Memory B cell (primary cell): ENCODE data around the gene DKK3.

Experiments used
- ATAC-seq: fragments of 150-1000 bp; cut with Tn5 transposase; 2 replicates; pipeline ENCODE4 v1.10.0; 2021; ENCODE audit warnings: low read depth, mild to moderate bottlenecking, moderate library complexity
- DNase-seq, 2 donors: peaks; one replicate each; pipeline ENCODE4 v3.0.0; 2022; ENCODE audit warnings: low spot score in 2 of 2
- H3K27ac Mint-ChIP-seq: one replicate; pipeline ENCODE4 v1.8.0; 2022; ENCODE audit warnings: mild to moderate bottlenecking, moderate library complexity, mixed read lengths
- H3K27me3 Mint-ChIP-seq: one replicate; pipeline ENCODE4 v1.8.0; 2022; ENCODE audit warnings: mixed read lengths
- H3K36me3 Mint-ChIP-seq: one replicate; pipeline ENCODE4 v1.8.0; 2022; ENCODE audit warnings: mild to moderate bottlenecking, mixed read lengths
- H3K4me1 Mint-ChIP-seq: one replicate; pipeline ENCODE4 v1.8.0; 2022; ENCODE audit warnings: mixed read lengths
- H3K4me3 Mint-ChIP-seq: one replicate; pipeline ENCODE4 v1.8.0; 2022; ENCODE audit warnings: mild to moderate bottlenecking, moderate library complexity, mixed read lengths
- H3K9me3 Mint-ChIP-seq: one replicate; pipeline ENCODE4 v1.8.0; 2022; ENCODE audit warnings: mixed read lengths

DKK3 gene

DNA sequence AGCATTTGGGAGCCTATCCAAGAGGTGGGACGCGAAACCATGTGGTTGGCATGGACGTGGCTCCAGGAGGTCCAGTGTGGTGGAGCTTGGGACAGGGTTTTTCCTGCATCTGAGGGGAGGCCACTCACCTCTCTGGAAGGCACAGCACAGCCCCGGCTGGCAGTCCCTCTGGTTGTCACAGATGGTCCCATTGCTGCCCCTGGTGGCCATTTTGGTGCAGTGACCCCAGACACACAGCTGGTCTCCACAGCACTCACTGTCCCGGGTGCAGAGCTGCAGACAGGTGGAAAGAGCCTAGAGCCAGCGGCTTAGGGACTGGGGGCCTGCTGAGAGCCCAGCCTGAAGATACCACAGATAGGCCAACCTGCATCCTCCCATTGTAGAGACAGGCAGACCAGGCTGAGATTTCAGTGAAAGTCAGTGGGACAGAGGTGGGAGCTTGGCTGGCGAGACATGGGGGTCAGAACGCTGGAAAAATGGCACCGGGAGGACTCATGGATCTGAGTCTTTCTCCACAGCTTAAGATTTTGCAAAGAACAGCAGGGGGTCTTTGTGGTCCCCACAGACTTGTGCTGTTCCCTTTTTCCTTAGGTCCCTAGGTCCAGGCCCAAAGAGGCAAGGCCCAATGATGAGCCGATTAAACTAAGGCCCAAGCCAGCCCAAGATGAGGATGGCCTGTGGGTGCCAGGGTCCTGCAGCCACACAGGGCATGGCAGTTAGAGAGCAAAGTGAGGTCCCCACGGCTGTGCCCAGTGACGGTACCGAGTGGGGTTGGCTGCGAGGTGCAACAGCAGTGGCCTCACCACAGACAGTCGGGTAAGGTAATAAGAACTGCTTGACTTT, 41.4 kb downstream of the DKK3 start:
- Mint-ChIP-seq H3K4me1 (no peaks in the 10 kb centered on the region), H3K9me3 (no peaks in the 10 kb centered on the region), H3K4me3 (no peak overlapping the region), H3K27me3 (peaks cover 9% of the 10 kb centered on the region), H3K36me3 (no peaks in the 10 kb centered on the region), H3K27ac (no peak overlapping the region)
- DNase-seq (peak; percentile 32 to 43), ATAC-seq (peak; percentile 77)

DNA sequence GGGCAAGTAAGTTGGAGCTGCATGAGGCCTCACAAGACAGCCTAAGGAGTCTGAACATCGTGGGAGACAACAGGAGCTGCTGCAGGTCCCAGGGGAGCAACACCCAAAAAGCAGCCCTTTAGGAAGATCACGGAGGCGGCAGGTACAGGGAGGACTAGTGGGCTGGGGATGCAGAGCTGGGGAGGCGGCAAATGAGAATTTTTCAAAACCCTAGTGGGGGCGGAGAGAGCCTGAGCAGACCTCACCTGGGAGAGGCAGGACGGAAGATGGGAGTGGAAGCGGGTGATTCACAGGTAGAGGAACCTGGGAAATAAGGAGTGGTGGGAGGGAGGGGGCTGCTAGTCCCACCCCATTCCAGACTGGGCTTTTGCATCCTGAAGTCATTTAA, 42.1 kb downstream of the DKK3 start:
- Mint-ChIP-seq H3K9me3 (no peaks in the 10 kb centered on the region), H3K27ac (no peak overlapping the region), H3K4me1 (no peaks in the 10 kb centered on the region), H3K27me3 (peaks cover 9% of the 10 kb centered on the region), H3K36me3 (no peaks in the 10 kb centered on the region), H3K4me3 (no peak overlapping the region)
- no peak for ATAC-seq
- DNase-seq, result no peak

DNA sequence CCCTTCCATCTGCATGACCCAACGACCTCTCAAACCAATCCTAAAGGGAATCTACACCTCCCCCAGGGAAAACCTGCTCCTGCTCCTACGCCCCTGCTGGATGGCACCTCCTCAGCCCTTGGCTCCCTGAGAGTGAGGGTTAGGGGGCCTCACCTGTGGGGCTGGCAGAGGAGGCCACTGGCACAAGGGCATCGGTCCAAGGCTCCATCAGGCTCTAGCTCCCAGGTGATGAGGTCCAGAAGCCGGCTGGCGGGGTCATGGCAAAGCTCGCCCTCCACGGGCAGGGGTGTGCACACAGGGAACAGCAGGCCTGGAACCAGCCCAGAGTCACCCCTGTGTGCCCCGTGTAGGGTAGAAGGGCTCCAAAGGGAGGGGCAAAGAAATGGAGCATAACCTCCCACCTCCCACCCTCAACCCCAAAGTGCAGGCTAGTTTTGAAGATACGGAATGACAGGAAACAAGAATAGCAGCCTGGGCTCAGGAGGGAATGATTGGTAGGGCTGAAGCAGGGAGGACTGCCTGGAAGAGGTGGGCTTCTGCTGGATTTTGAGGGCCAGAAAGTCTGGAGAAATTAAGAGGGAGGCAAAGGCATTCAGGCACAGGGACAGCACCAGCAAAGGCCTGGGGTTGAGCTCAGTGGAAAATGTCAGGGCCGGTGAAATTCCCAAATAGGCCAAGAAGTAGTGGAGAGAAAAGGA, 42.6 kb downstream of the DKK3 start:
- Mint-ChIP-seq H3K36me3 (no peaks in the 10 kb centered on the region), H3K27ac (no peak overlapping the region), H3K4me3 (no peak overlapping the region), H3K27me3 (peaks cover 9% of the 10 kb centered on the region), H3K9me3 (no peaks in the 10 kb centered on the region), H3K4me1 (peaks cover under 1% of the 10 kb centered on the region)
- ATAC-seq (no peak), DNase-seq (no peak)

DNA sequence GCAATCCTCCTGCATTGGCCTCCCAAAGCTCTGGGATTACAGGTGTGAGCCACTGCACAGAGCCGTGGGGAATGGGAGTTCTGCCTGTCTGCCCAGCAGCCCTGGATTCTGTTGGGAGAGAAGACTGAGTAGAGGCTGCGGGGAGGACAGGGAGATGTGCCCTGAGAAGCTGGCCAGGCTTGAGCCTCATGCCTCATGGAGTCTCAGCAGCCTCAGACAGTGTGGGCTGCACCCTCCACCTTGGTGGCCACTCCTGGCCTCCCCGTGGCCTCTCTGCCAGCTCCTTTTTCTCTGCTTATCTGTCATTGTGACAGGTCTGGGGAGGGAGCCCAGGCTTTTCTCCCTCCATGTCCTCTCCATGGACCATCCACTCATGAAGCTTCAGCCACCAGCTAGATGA, 43.2 kb downstream of the DKK3 start:
- no peak for DNase-seq
- Mint-ChIP-seq H3K4me1 (peaks cover 5% of the 10 kb centered on the region), H3K36me3 (no peaks in the 10 kb centered on the region), H3K27ac (no peak overlapping the region), H3K9me3 (no peaks in the 10 kb centered on the region), H3K4me3 (no peak overlapping the region), H3K27me3 (peaks cover 9% of the 10 kb centered on the region)
- no peak for ATAC-seq

DNA sequence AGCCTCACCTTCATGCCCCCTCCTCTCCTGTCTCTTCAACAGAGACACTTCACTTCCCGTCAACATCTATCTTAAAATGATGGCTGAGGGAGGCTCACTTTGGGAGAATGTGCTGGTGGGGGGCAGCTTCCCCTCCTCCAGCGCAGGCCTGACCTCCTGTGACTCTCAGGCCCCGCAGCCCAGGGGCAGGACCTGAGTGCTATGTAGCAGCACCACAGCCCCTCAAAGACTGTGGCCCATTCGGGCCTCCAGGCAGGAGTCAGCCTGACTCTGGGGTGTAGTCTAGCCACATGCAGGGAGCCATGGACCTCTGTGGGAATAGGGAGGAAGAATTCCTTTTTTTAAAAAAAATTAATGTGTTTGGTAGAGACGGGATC, 43.7 kb downstream of the DKK3 start:
- H3K4me1 Mint-ChIP-seq, result peaks cover 5% of the 10 kb centered on the region
- H3K36me3 Mint-ChIP-seq, result no peaks in the 10 kb centered on the region
- DNase-seq (no peak), ATAC-seq (no peak)
- H3K9me3 Mint-ChIP-seq, result no peaks in the 10 kb centered on the region
- H3K4me3 Mint-ChIP-seq, result no peak overlapping the region
- no peak overlapping the region for H3K27ac Mint-ChIP-seq
- peaks cover 9% of the 10 kb centered on the region for H3K27me3 Mint-ChIP-seq

DNA sequence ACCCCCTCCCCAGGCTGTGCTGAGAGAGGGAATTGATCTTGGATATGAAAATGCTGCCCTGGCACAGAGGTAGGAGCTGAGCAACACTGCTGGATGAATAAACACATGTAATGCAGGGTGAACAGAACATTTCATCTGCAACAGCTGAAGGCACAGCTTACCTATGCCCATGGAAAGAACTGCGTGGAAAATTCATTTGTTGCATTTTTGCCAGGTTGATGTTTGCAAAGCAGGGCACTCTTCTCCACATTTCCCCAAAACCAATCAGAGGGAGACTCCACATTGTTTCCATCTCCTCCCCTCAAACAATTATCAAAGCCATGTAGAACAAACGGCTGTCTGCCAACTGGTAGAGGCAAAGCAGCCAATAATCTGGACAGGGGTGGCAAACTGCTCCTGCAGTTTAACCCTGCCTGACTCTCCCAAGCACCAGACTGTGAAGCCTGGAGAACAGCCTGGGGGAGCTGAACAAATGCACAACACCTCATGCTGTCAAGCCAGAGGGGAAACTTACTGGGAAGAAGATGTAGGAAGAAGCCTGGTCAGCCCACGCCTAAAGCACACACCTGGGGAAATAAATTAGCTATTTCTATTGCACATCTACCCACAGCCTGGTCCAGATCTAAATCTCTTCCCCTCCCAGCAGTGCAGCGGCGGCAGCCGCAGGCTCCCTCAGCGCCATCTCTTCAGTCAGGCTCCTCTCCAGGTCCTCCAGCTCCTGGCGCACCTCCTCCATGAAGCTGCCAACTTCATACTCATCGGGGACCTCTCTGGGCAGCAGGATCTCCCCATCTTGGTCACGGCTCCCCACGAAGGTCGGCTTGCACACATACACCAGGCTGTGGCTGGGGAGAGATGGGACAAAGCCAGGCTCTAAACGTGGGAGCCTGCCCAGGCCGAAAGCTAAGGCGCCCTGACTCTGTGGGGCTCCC, 44.3 kb downstream of the DKK3 start:
- no peak for DNase-seq
- no peaks in the 10 kb centered on the region for H3K36me3 Mint-ChIP-seq
- H3K27me3 Mint-ChIP-seq, result peaks cover 9% of the 10 kb centered on the region
- H3K27ac Mint-ChIP-seq, result no peak overlapping the region
- ATAC-seq, result no peak
- H3K4me3 Mint-ChIP-seq, result no peak overlapping the region
- no peaks in the 10 kb centered on the region for H3K9me3 Mint-ChIP-seq
- H3K4me1 Mint-ChIP-seq, result peaks cover 5% of the 10 kb centered on the region

DNA sequence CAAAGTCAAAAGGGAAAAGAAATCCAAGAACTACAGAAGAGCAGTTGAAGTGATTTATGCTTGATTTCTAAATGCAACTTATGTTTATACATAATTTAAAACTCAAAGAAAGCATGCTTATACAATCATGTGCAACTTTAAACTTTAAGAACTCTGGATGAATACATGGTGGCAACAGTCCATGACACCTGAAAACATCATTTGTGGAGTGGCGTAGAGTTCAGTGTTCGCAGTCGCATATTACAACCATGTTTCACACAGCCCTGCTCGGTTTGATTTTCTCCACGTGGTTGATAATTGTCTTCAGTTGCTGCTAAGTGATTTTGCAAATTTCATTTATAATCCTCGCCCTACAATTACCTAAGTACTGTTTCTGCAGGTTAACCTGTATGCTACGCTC, 45.4 kb downstream of the DKK3 start:
- Mint-ChIP-seq H3K36me3 (no peaks in the 10 kb centered on the region), H3K9me3 (no peaks in the 10 kb centered on the region), H3K27me3 (peaks cover 6% of the 10 kb centered on the region), H3K4me3 (no peak overlapping the region), H3K27ac (no peak overlapping the region), H3K4me1 (peaks cover 8% of the 10 kb centered on the region)
- DNase-seq (no peak), ATAC-seq (no peak)

DNA sequence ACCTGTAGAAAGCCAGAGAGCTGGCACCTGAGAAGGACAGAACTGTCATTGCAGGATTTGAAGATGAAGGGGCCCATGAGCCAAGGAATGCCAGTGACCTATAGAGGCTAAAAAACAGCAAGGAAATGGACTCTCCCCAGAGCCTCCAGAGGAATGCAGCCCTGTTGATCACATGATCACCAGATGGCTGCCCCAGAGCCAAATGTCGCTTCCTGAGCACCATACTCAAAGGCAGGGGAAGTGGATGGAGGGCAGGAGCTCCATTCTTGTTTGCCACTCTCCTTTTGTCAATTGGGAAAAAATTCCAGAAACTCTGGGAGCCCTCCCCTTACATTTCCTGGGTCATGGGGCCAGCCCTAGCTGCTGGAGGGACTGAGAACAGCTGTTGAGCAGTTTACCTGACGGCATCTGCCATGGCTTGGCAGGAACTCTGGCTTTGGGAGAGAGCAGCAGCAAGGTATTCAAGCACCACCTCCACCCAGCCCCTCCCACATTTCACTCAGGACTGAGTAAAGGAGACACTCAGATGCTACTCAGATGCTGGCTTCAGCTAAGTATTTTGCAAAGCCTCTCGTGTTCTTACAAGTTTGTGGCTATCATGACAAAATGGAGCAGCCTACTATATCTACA, 46.9 kb downstream of the DKK3 start:
- no peak overlapping the region for H3K4me3 Mint-ChIP-seq
- H3K9me3 Mint-ChIP-seq, result no peaks in the 10 kb centered on the region
- DNase-seq (no peak), ATAC-seq (no peak)
- peaks cover 3% of the 10 kb centered on the region for H3K36me3 Mint-ChIP-seq
- peaks cover 8% of the 10 kb centered on the region for H3K4me1 Mint-ChIP-seq
- no peak overlapping the region for H3K27ac Mint-ChIP-seq
- peaks cover 6% of the 10 kb centered on the region for H3K27me3 Mint-ChIP-seq

DNA sequence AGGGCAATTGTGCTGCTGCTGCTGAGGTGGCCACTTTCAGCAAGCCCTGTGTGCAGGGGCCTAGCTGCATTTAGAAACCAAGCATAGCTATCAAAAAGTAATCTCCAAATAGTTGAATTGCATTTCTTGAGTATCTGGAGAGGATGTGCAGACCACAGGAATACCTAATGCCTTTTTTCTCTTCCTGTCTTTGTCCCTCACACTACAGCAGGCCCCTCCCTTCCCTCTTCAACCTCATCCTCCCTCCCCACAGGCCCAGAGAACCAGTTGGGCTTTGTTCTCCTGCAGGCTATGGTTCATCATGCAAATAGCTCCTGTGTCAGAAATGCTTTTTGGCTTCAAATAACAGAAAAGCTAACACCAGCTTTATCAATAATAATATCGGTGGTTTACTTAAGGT, 47.7 kb downstream of the DKK3 start:
- Mint-ChIP-seq H3K27ac (no peak overlapping the region), H3K27me3 (no peaks in the 10 kb centered on the region), H3K4me3 (no peak overlapping the region), H3K9me3 (no peaks in the 10 kb centered on the region), H3K36me3 (peaks cover 10% of the 10 kb centered on the region), H3K4me1 (peaks cover 8% of the 10 kb centered on the region)
- ATAC-seq, result no peak
- no peak for DNase-seq

DNA sequence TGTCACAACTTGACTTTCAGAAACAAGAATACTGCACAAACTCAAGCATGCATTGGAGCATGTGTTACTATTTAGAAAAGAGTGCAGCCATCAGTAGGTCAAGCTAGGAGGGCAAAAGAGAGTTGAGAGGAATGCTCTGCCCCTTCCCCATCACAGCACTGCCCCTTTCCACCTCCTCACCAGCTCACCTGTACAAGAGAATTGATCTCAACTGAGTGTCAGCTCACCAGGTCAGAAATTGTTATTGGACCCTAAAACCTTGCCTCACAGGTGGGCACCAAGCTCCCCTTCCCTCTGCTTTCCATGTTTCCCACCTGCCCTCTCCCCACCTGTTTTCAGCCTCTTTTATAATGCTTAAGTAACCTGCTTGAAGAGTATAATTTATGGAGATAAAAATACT, 48.8 kb downstream of the DKK3 start:
- Mint-ChIP-seq H3K27me3 (no peaks in the 10 kb centered on the region), H3K27ac (peak overlapping the region; percentile 10), H3K36me3 (peaks cover 10% of the 10 kb centered on the region), H3K4me3 (no peak overlapping the region), H3K4me1 (peaks cover 8% of the 10 kb centered on the region), H3K9me3 (no peaks in the 10 kb centered on the region)
- ATAC-seq (no peak), DNase-seq (no peak)

DNA sequence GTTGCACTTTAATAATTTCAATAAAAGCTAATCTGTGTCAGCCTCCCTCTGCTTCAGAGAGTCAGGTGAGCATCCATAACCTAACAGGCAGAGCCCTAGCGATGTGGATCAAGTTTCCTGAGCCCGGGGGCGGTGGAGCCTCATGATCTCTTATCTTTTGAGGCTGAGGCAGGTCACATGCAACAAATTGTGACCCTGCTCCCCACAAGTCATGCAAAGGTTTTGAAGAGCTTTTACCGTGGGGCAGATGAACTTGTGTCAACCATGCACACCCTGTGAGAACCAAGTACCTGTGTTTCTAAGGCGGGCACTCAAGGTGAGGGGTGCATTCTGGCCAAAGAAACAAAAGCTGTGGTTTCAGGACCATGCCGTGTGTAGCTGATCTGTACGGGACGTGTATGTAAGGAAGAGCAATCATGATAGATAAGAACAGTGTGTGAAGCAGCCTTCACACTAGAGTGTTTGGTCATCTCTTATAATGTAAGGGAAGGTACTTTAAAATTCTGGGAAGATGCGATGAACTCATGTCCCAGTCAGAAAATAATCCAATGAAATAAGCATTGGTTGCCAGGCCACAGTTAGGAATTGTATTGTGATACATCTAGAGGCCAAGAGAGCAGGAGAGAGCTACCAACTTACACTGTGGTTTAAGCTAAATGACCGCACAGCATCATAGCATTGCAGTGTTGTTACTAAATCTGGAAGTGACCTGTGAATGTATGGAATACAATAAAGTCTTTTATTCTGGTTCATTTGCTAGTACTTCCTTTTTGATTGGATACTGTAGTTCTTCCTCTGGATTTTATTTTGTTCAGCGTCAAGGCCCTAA, 49.8 kb downstream of the DKK3 start:
- H3K27me3 Mint-ChIP-seq, result no peaks in the 10 kb centered on the region
- H3K4me3 Mint-ChIP-seq, result no peak overlapping the region
- peaks cover 8% of the 10 kb centered on the region for H3K4me1 Mint-ChIP-seq
- H3K9me3 Mint-ChIP-seq, result no peaks in the 10 kb centered on the region
- no peak for ATAC-seq
- H3K36me3 Mint-ChIP-seq, result peaks cover 12% of the 10 kb centered on the region
- no peak for DNase-seq
- no peak overlapping the region for H3K27ac Mint-ChIP-seq

DNA sequence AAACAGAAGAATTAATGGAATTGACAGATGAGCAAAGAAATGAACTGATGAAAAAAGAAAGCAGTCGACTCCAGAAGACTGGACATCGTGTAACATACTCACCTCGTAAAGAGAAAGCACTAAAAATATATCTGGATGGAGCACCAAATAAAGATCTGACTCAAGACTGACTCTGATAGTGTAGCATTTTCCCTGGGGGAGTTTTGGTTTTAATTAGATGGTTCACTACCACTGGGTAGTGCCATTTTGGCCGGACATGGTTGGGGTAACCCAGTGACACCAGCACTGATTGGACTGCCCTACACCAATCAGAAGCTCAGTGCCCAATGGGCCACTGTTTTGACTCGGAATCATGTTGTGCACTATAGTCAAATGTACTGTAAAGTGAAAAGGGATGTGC, 52.4 kb downstream of the DKK3 start:
- Mint-ChIP-seq H3K4me1 (peaks cover 8% of the 10 kb centered on the region), H3K36me3 (peaks cover 27% of the 10 kb centered on the region), H3K9me3 (no peaks in the 10 kb centered on the region), H3K4me3 (no peak overlapping the region), H3K27ac (peak overlapping the region; percentile 13), H3K27me3 (no peaks in the 10 kb centered on the region)
- ATAC-seq, result no peak
- DNase-seq, result no peak

DNA sequence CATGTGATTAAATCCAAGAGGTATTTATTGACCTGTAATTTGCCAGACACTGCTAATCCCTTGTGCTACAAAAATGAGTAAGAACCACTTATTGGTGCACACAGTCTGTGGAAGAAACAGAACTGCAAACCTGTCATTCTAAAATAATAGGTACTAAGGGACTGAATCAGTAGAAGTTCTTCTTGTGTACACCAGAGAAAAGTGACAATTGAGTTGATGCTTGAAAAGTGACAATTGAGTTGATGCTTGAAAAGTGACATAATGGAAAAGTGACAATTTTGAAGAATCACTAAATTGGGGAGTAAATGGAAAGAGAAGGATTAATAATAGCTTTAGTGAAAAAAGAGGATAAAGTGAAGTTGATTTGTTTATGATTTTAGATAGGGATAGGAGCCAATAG, 56.4 kb downstream of the DKK3 start:
- Mint-ChIP-seq H3K36me3 (peaks cover 36% of the 10 kb centered on the region), H3K4me3 (no peak overlapping the region), H3K4me1 (no peaks in the 10 kb centered on the region), H3K27me3 (no peaks in the 10 kb centered on the region), H3K27ac (peak overlapping the region; percentile 51), H3K9me3 (no peaks in the 10 kb centered on the region)
- ATAC-seq (no peak), DNase-seq (no peak)
